Activated CD4-positive, CD25-positive, alpha-beta regulatory T cell (primary cell): ENCODE data around the gene ADTRP.
A peak's percentile ranks its signal among the peaks of the same experiment; 100 is the strongest.

Experiments
- DNase-seq, 4 experiments: peaks; one replicate each; lab custom pipeline; 2025; lab: John Stamatoyannopoulos, UW

ADTRP gene

GRCh38 chr6:11722805-11723631 lies 55.6 kb downstream of the ADTRP start:
- no peak for DNase-seq

GRCh38 chr6:11722220-11722619 lies 56.4 kb downstream of the ADTRP start:
- no peak for DNase-seq

- DNase-seq: no peak
Observed at GRCh38 chr6:11718463-11718862, 60.1 kb downstream of the ADTRP start.

- no peak for DNase-seq
Observed at GRCh38 chr6:11718031-11718430, 60.6 kb downstream of the ADTRP start.

GRCh38 chr6:11714798-11715285 lies 63.8 kb downstream of the ADTRP start:
- no peak for DNase-seq

- DNase-seq: peak in 1 of 4 experiments; percentile 24
Observed at GRCh38 chr6:11714116-11714797, 64.3 kb downstream of the ADTRP start.

- DNase-seq: peak in 1 of 4 experiments; percentile 8
Observed at GRCh38 chr6:11712760-11713159, 65.8 kb downstream of the ADTRP start.

GRCh38 chr6:11711984-11712711 lies 66.5 kb downstream of the ADTRP start:
- DNase-seq: no peak

- DNase-seq: peak in 2 of 4 experiments; percentile 8 to 46
Observed at GRCh38 chr6:11711003-11711983, 67.3 kb downstream of the ADTRP start.

- DNase-seq: peak in 2 of 4 experiments; percentile 10 to 11
Observed at GRCh38 chr6:11710311-11710761, 68.3 kb downstream of the ADTRP start.

- DNase-seq: no peak
Observed at GRCh38 chr6:11706171-11706570, 72.4 kb downstream of the ADTRP start.

GRCh38 chr6:11705483-11705882 lies 73.1 kb downstream of the ADTRP start:
- no peak for DNase-seq

GRCh38 chr6:11705069-11705468 lies 73.5 kb downstream of the ADTRP start:
- DNase-seq: no peak

GRCh38 chr6:11703725-11704124 lies 74.9 kb downstream of the ADTRP start:
- no peak for DNase-seq

GRCh38 chr6:11702500-11703130 lies 76.0 kb downstream of the ADTRP start:
- DNase-seq: no peak

GRCh38 chr6:11702089-11702488 lies 76.5 kb downstream of the ADTRP start:
- DNase-seq: no peak

GRCh38 chr6:11701573-11701972 lies 77.0 kb downstream of the ADTRP start:
- no peak for DNase-seq

- no peak for DNase-seq
Observed at GRCh38 chr6:11700118-11700718, 78.4 kb downstream of the ADTRP start.

- DNase-seq: no peak
Observed at GRCh38 chr6:11699576-11699975, 79.0 kb downstream of the ADTRP start.
